Vagina (tissue), 2 donors: ENCODE data around the gene DHX57. TPM values are rescaled to one million over a fixed set of nuclear protein-coding genes. Genes with fewer than 3 reads are reported as not detected.

Experiments used
- DNase-seq, 2 donors: peaks; one replicate each; pipeline ENCODE4 v3.0.0-alpha.2; 2017; ENCODE audit errors: extremely low spot score in 2 of 2
- H3K27ac ChIP-seq: fragments of 200-600 bp; sonication (generic); one replicate; pipeline ENCODE4 v1.5.1; 2019
- H3K27me3 ChIP-seq: fragments of 200-600 bp; sonication (generic); one replicate; pipeline ENCODE4 v1.5.1; 2019
- H3K36me3 ChIP-seq, 2 donors: fragments of 200-600 bp; sonication (generic); one replicate each; pipeline ENCODE4 v1.5.1; 2017 to 2019
- H3K4me1 ChIP-seq: fragments of 200-600 bp; sonication (generic); one replicate; pipeline ENCODE4 v1.5.1; 2019
- H3K4me3 ChIP-seq, 2 donors: fragments of 200-600 bp; sonication (generic); 1 replicate in 1 of 2; 2 replicates in 1 of 2; pipeline ENCODE4 v1.5.1; 2016 to 2019
- H3K9me3 ChIP-seq: fragments of 200-600 bp; sonication (generic); one replicate; pipeline ENCODE4 v1.5.1; 2019
- CTCF ChIP-seq, 3 experiments: fragments of 450-650 bp in 2 of 3; fragments of 200-600 bp in 1 of 3; sonication (generic) in 1 of 3; IDR thresholded peaks; one replicate each; pipeline ENCODE4 v1.5.1; 2017 to 2019; ENCODE audit warnings: antibody characterized with exemption in 3 of 3, mild to moderate bottlenecking in 2 of 3, moderate library complexity in 2 of 3
- POLR2A ChIP-seq, 2 donors: fragments of 450-650 bp; IDR thresholded peaks; one replicate each; pipeline ENCODE4 v1.6.1; 2017; ENCODE audit warnings: antibody characterized with exemption in 2 of 2, mild to moderate bottlenecking in 2 of 2, moderate library complexity in 2 of 2
- POLR2AphosphoS5 ChIP-seq, 2 donors: sonication (generic); formaldehyde crosslinking; IDR thresholded peaks; one replicate each; pipeline ENCODE4 v1.9.0; 2017; ENCODE audit warnings: antibody characterized with exemption in 2 of 2, mild to moderate bottlenecking in 2 of 2, low read depth in 1 of 2; ENCODE audit not compliant: insufficient read depth in 1 of 2
- intact Hi-C: fragments of 100-400 bp; cut with DNase I; formaldehyde crosslinking; loops from one replicate; pipeline ENCODE4 v1.15.1; 2023
- total RNA-seq: library from RNA; depleted of rRNA; stranded (reverse); fragments of >200 nt; gene quantifications from one replicate; pipeline ENCODE4 v1.2.3, GENCODE V29; 2016

The DHX57 gene
- total RNA-seq, 1 donor from 2014 or later = 10.6 TPM

DNA sequence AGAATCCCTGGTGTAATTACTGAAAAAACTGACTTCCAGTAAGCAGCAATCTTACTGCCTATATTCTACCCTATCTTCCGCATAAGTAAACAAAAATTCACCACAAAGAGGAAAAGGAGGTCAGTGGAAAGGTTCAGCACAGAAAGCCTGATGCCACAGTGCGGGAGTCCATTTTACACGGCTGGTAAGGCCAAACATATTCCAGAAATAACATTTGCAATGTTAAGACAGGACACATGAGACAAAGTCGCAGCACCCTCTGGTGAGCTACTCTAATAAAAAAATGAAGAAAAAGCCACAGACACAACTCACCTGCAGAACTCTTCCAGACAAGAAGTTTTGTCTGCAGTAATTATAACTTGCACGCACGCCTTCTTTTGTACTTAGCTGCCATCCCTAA lies 57.2 kb downstream of the DHX57 start:
- DNase-seq = no peak

GRCh38 chr2:38815936-38816335 lies 59.8 kb downstream of the DHX57 start:
- TF ChIP-seq POLR2AphosphoS5 (IDR thresholded peaks at IDR 0.05; ENCODE audit: insufficient read depth in 1 of 2, low read depth in 1 of 2) = no peak
- no peak for DNase-seq
- no peaks in the 10 kb centered on the region for H3K4me1 ChIP-seq
- H3K4me3 ChIP-seq = no peak overlapping the region
- H3K9me3 ChIP-seq = no peaks in the 10 kb centered on the region
- no peaks in the 10 kb centered on the region for H3K27me3 ChIP-seq
- no peak overlapping the region for H3K27ac ChIP-seq
- H3K36me3 ChIP-seq = peaks cover 0 to 54% of the 10 kb centered on the region in 2 donors
- intact Hi-C loops = no loop called here

More for the DNA sequence above, 57.2 kb downstream of the DHX57 start:
- no peaks in the 10 kb centered on the region for H3K9me3 ChIP-seq
- intact Hi-C loops = no loop called here
- H3K4me1 ChIP-seq = no peaks in the 10 kb centered on the region
- peaks cover 0 to 55% of the 10 kb centered on the region in 2 donors for H3K36me3 ChIP-seq
- H3K27me3 ChIP-seq = no peaks in the 10 kb centered on the region
- no peak overlapping the region for H3K27ac ChIP-seq
- H3K4me3 ChIP-seq = no peak overlapping the region
- no peak for TF ChIP-seq CTCF (IDR thresholded peaks at IDR 0.05)
- TF ChIP-seq POLR2A (IDR thresholded peaks at IDR 0.05) = no peak
- no peak for TF ChIP-seq POLR2AphosphoS5 (IDR thresholded peaks at IDR 0.05; ENCODE audit: insufficient read depth in 1 of 2, low read depth in 1 of 2)

DNA sequence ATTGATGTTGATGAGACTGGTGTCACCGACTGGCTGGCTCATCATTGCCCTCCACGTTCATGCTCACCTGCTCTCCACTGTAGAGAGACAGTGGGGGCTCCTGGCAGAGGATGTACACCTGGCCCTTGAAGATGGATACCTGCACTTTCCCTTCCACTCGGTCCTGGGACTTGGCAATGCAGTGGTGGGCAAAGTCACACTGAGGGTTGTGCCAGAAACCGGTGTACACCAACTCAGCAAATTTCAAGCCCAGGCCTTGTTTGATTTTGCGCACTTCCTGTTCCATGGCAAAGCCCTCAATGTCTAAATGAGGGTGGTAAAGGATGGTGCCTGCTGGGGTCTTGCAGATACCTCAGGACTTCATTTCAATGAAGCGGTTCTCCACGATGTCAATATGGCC lies 65.2 kb downstream of the DHX57 start:
- Histone ChIP-seq H3K4me3 (no peak overlapping the region), H3K27me3 (no peaks in the 10 kb centered on the region), H3K4me1 (no peaks in the 10 kb centered on the region), H3K27ac (no peak overlapping the region), H3K36me3 (peaks cover 0 to 39% of the 10 kb centered on the region in 2 donors), H3K9me3 (no peaks in the 10 kb centered on the region)
- no peak for TF ChIP-seq POLR2AphosphoS5 (IDR thresholded peaks at IDR 0.05; ENCODE audit: insufficient read depth in 1 of 2, low read depth in 1 of 2)
- TF ChIP-seq CTCF (IDR thresholded peaks at IDR 0.05) = no peak
- DNase-seq = no peak
- intact Hi-C loops = no loop called here

DNA sequence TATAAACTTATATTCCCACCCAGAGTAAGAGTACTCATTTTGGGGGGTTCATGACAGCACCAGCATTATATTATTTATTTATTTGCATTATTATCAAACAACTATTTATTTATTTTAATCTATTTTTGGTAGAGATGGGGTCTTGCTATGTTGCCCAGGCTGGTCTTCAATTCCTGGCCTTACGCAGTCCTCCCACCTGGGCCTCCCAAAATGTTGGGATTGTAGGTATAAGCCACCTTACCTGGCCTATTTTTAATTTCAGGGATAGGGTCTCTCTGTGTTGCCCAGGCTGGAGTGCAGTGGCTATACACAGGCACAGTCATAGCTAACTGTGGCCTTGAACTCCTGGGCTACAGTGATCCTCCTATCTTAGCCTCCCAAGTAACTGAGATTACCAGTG lies 67.1 kb downstream of the DHX57 start:
- Histone ChIP-seq H3K27me3 (no peaks in the 10 kb centered on the region), H3K4me3 (no peak overlapping the region), H3K9me3 (no peaks in the 10 kb centered on the region), H3K27ac (no peak overlapping the region), H3K36me3 (peaks cover 0 to 38% of the 10 kb centered on the region in 2 donors), H3K4me1 (no peaks in the 10 kb centered on the region)
- DNase-seq = no peak
- intact Hi-C loops = no loop called here
- no peak for TF ChIP-seq POLR2A (IDR thresholded peaks at IDR 0.05)
- TF ChIP-seq POLR2AphosphoS5 (IDR thresholded peaks at IDR 0.05; ENCODE audit: insufficient read depth in 1 of 2, low read depth in 1 of 2) = no peak
- TF ChIP-seq CTCF (IDR thresholded peaks at IDR 0.05) = no peak

GRCh38 chr2:38806733-38807059 lies 69.0 kb downstream of the DHX57 start:
- TF ChIP-seq CTCF (IDR thresholded peaks at IDR 0.05) (no peak), POLR2AphosphoS5 (IDR thresholded peaks at IDR 0.05; ENCODE audit: insufficient read depth in 1 of 2, low read depth in 1 of 2) (no peak), POLR2A (IDR thresholded peaks at IDR 0.05) (no peak)
- intact Hi-C loops = no loop called here
- no peak for DNase-seq
- H3K27ac ChIP-seq = peak overlapping the region; percentile 51
- H3K4me1 ChIP-seq = no peaks in the 10 kb centered on the region
- no peak overlapping the region for H3K4me3 ChIP-seq
- no peaks in the 10 kb centered on the region for H3K9me3 ChIP-seq
- H3K27me3 ChIP-seq = no peaks in the 10 kb centered on the region
- peaks cover 0 to 31% of the 10 kb centered on the region in 2 donors for H3K36me3 ChIP-seq
